ENCODE measurements around the gene TTN. TPM values are rescaled to one million over a fixed set of nuclear protein-coding genes. Genes with fewer than 3 reads are reported as not detected.

TTN gene
- total and polyA plus RNA-seq, 2 donors (not counting 1 experiment from before 2014, with no cell fraction given) = 0.14 to 0.33 TPM

DNA sequence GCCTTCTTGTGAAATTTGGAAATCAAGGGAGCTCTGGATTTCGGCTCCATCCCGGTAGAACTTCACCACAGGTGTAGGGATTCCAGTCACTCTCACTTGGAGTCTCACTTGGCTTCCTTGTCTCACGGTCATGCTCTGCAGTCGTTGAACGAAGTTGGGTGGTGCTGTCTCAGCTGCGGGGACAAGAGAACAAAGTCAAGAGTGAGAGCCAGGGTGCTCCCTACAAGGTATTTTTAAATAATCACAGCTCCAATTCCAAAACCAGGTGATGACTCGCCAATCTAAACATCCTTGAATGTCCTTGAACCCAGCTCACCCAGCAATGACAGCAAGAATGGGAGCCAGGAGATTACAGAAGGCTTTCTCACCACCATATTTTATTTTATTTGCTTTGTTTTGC, 6.7 kb downstream of the TTN start:
- Histone ChIP-seq H3K4me2 (ENCODE audit: extremely low read depth, insufficient read depth, low read length) (no peak overlapping the region), H3K9ac (ENCODE audit: insufficient read depth, low read length) (no peak overlapping the region), H2AFZ (ENCODE audit: low read length) (no peak overlapping the region), H3K27ac (ENCODE audit: insufficient read depth, low read length) (no peak overlapping the region), H3K36me3 (ENCODE audit: control insufficient read depth, insufficient read depth, low read length) (no peaks in the 10 kb centered on the region), H4K20me1 (ENCODE audit: control insufficient read depth, extremely low read depth, insufficient read depth, low read length) (no peaks in the 10 kb centered on the region), H3K9me3 (ENCODE audit: control insufficient read depth, insufficient read depth, low read depth, low read length) (no peaks in the 10 kb centered on the region), H3K27me3 (ENCODE audit: control insufficient read depth, insufficient read depth, low read length) (no peaks in the 10 kb centered on the region), H3K4me3 (replicated peaks in 1 of 4; ENCODE audit: control extremely low read depth in 1 of 4, insufficient read depth in 1 of 4, low read depth in 3 of 4, low read length in 4 of 4) (no peak overlapping the region), H3K79me2 (ENCODE audit: control insufficient read depth, insufficient read depth, low read length) (no peaks in the 10 kb centered on the region), H3K4me1 (ENCODE audit: control insufficient read depth, extremely low read depth, insufficient read depth, low read length) (no peaks in the 10 kb centered on the region)
- TF ChIP-seq, protein P1, sequence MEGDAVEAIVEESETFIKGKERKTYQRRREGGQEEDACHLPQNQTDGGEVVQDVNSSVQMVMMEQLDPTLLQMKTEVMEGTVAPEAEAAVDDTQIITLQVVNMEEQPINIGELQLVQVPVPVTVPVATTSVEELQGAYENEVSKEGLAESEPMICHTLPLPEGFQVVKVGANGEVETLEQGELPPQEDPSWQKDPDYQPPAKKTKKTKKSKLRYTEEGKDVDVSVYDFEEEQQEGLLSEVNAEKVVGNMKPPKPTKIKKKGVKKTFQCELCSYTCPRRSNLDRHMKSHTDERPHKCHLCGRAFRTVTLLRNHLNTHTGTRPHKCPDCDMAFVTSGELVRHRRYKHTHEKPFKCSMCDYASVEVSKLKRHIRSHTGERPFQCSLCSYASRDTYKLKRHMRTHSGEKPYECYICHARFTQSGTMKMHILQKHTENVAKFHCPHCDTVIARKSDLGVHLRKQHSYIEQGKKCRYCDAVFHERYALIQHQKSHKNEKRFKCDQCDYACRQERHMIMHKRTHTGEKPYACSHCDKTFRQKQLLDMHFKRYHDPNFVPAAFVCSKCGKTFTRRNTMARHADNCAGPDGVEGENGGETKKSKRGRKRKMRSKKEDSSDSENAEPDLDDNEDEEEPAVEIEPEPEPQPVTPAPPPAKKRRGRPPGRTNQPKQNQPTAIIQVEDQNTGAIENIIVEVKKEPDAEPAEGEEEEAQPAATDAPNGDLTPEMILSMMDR (conservative IDR thresholded peaks at IDR 0.05 in 1 of 2, IDR thresholded peaks at IDR 0.05 in 1 of 2; ENCODE audit: low read depth in 1 of 2, low read length in 2 of 2) = no peak
- TF ChIP-seq EZH2 (IDR thresholded peaks at IDR 0.05; ENCODE audit: low read length, missing control alignments) = no peak
- no peak for DNase-seq (ENCODE audit: low read depth in 2 of 2)

DNA sequence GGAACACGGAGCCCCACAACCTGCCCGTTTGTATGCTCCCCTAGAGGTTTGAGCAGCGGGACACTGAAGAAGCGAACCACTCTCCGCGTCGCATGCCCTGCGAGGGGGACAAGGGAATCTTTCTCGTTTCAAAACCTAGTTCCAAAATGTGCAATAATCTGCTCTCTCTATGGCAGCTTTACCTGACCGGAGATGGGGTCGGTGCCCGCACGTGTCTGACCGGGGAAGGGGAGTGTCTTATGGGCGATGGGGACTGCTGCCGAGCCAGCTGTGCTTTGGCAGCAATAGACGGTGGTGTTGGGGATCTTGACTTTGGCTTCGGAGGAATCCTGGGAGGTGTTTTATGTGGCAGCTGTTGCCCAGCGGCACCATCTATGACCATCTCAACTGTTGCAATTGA, 7.9 kb downstream of the TTN start:
- H3K27ac ChIP-seq (ENCODE audit: insufficient read depth, low read length) = no peak overlapping the region
- H3K4me1 ChIP-seq (ENCODE audit: control insufficient read depth, extremely low read depth, insufficient read depth, low read length) = no peaks in the 10 kb centered on the region

DNA sequence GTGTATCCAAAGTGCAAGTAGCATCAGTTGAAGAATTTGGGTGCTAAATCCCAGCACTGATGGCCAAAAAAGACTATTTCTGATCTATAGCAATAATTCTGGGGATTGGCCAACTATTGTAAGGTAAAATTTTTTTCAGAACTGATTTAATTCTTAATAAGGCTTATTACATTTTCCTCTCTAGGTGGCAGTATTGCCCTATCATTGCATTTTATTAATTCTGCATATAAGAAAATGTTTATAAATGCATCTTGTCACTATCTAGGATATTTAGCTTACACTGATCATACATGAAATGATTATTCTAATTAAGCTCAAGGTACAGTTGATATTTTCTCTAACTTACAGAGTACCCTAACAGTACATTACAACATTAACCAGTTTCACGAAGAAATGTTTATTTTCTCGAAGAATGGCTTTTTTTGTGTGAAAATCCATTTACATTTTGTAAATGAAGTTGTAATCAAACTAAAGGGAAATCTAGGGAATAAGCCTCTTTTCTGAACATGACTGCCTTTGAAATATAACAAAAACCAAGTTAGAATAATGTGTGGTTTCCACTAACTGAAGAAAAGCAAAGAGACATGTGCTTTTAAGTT, 11.0 kb downstream of the TTN start:
- Histone ChIP-seq H3K4me3 (replicated peaks in 1 of 4; ENCODE audit: control extremely low read depth in 1 of 4, insufficient read depth in 1 of 4, low read depth in 3 of 4, low read length in 4 of 4) (no peak overlapping the region), H3K36me3 (ENCODE audit: control insufficient read depth, insufficient read depth, low read length) (no peaks in the 10 kb centered on the region), H3K4me1 (ENCODE audit: control insufficient read depth, extremely low read depth, insufficient read depth, low read length) (no peaks in the 10 kb centered on the region), H3K9ac (ENCODE audit: insufficient read depth, low read length) (no peak overlapping the region), H3K79me2 (ENCODE audit: control insufficient read depth, insufficient read depth, low read length) (no peaks in the 10 kb centered on the region), H3K27me3 (ENCODE audit: control insufficient read depth, insufficient read depth, low read length) (no peaks in the 10 kb centered on the region), H3K27ac (ENCODE audit: insufficient read depth, low read length) (no peak overlapping the region), H3K9me3 (ENCODE audit: control insufficient read depth, insufficient read depth, low read depth, low read length) (no peaks in the 10 kb centered on the region), H4K20me1 (ENCODE audit: control insufficient read depth, extremely low read depth, insufficient read depth, low read length) (no peaks in the 10 kb centered on the region), H2AFZ (ENCODE audit: low read length) (no peak overlapping the region), H3K4me2 (ENCODE audit: extremely low read depth, insufficient read depth, low read length) (no peak overlapping the region)
- TF ChIP-seq, protein P1 (conservative IDR thresholded peaks at IDR 0.05 in 1 of 2, IDR thresholded peaks at IDR 0.05 in 1 of 2; ENCODE audit: low read depth in 1 of 2, low read length in 2 of 2) = peak in 1 of 2 donors; percentile 44
- no peak for TF ChIP-seq EZH2 (IDR thresholded peaks at IDR 0.05; ENCODE audit: low read length, missing control alignments)
- DNase-seq (ENCODE audit: low read depth in 2 of 2) = peak; percentile 41 to 81

More for the DNA sequence above, 7.9 kb downstream of the TTN start:
- no peaks in the 10 kb centered on the region for H3K79me2 ChIP-seq (ENCODE audit: control insufficient read depth, insufficient read depth, low read length)
- H3K36me3 ChIP-seq (ENCODE audit: control insufficient read depth, insufficient read depth, low read length) = no peaks in the 10 kb centered on the region
- no peak overlapping the region for H3K4me2 ChIP-seq (ENCODE audit: extremely low read depth, insufficient read depth, low read length)
- no peak overlapping the region for H3K9ac ChIP-seq (ENCODE audit: insufficient read depth, low read length)
- H3K4me3 ChIP-seq (replicated peaks in 1 of 4; ENCODE audit: control extremely low read depth in 1 of 4, insufficient read depth in 1 of 4, low read depth in 3 of 4, low read length in 4 of 4) = no peak overlapping the region
- no peaks in the 10 kb centered on the region for H4K20me1 ChIP-seq (ENCODE audit: control insufficient read depth, extremely low read depth, insufficient read depth, low read length)
- no peak for TF ChIP-seq EZH2 (IDR thresholded peaks at IDR 0.05; ENCODE audit: low read length, missing control alignments)
- TF ChIP-seq, protein P1 (conservative IDR thresholded peaks at IDR 0.05 in 1 of 2, IDR thresholded peaks at IDR 0.05 in 1 of 2; ENCODE audit: low read depth in 1 of 2, low read length in 2 of 2) = no peak
- no peaks in the 10 kb centered on the region for H3K27me3 ChIP-seq (ENCODE audit: control insufficient read depth, insufficient read depth, low read length)
- no peak overlapping the region for H2AFZ ChIP-seq (ENCODE audit: low read length)
- H3K9me3 ChIP-seq (ENCODE audit: control insufficient read depth, insufficient read depth, low read depth, low read length) = no peaks in the 10 kb centered on the region
- no peak for DNase-seq (ENCODE audit: low read depth in 2 of 2)

Data from fibroblast of lung (primary cell).